Heart right ventricle (tissue), 16 donors: ENCODE data around the gene PKIG. TPM values are rescaled to one million over a fixed set of nuclear protein-coding genes. Genes with fewer than 3 reads are reported as not detected.
A peak's percentile ranks its signal among the peaks of the same experiment; 100 is the strongest.

Experiments
- ATAC-seq, 8 donors: fragments of 200-7000 bp; cut with Tn5 transposase; one replicate each; pipeline ENCODE4 v1.9.1; 2020; ENCODE audit warnings: mild to moderate bottlenecking in 8 of 8, moderate library complexity in 8 of 8, moderate number of reproducible peaks in 1 of 8
- DNase-seq, 2 donors: peaks; one replicate each; pipeline ENCODE4 v3.0.0-alpha.2; 2020
- H3K27ac ChIP-seq, 10 donors: fragments of 200-600 bp; sonication (generic) in 2 of 10; one replicate each; pipeline versions ENCODE4 v1.5.0 to v1.8.0; 2020 to 2022; ENCODE audit warnings: mild to moderate bottlenecking in 3 of 10
- H3K27me3 ChIP-seq, 7 donors: fragments of 200-600 bp; one replicate each; pipeline ENCODE4 v1.8.0; 2021 to 2022; ENCODE audit warnings: mild to moderate bottlenecking in 2 of 7
- H3K36me3 ChIP-seq, 9 donors: fragments of 200-600 bp; sonication (generic) in 1 of 9; one replicate each; pipeline versions ENCODE4 v1.5.0 to v1.8.0; 2020 to 2022; ENCODE audit warnings: mild to moderate bottlenecking in 2 of 9
- H3K4me1 ChIP-seq, 9 donors: fragments of 200-600 bp; sonication (generic) in 1 of 9; one replicate each; pipeline versions ENCODE4 v1.5.0 to v1.8.0; 2020 to 2022; ENCODE audit warnings: mild to moderate bottlenecking in 4 of 9
- H3K4me3 ChIP-seq, 10 donors: fragments of 200-600 bp; sonication (generic) in 2 of 10; one replicate each; pipeline versions ENCODE4 v1.5.0 to v1.8.0; 2020 to 2022; ENCODE audit warnings: mild to moderate bottlenecking in 7 of 10, moderate library complexity in 2 of 10
- H3K9me3 ChIP-seq, 11 donors: fragments of 200-600 bp in 10 of 11; sonication (generic) in 2 of 11; one replicate each; pipeline versions ENCODE4 v1.5.0 to v1.8.0; 2013 to 2022; ENCODE audit warnings: mild to moderate bottlenecking in 2 of 11, control low read depth in 1 of 11, moderate library complexity in 1 of 11
- WGBS, 2 donors: extraction: QIAGEN DNeasy Blood & Tissue Kit; methylation state at CpG; one replicate each; pipeline ENCODE4 v1.1.7; 2013; ENCODE audit warnings: inconsistent platforms in 1 of 2; 5-methylcytosine and 5-hydroxymethylcytosine counted together
- intact Hi-C, 10 donors: fragments of 100-400 bp; cut with DNase I; formaldehyde crosslinking; loops; one replicate each; pipeline versions ENCODE4 v1.11.1 to v1.14.2; 2022
- polyA plus RNA-seq, 2 donors: library from polyadenylated mRNA; stranded (reverse); fragments of 200-250 nt; gene quantifications; one replicate each; pipeline ENCODE4 v1.2.3, GENCODE V29; 2013
- total RNA-seq, 10 donors: library from RNA; stranded (reverse); fragmentation: NEBNext Ultra II Directional in 3 of 10; extraction: Animal tissue kit (Norgen Biotek cat#: 25700) in 3 of 10; gene quantifications; one replicate each; pipeline versions ENCODE4 v1.2.1 to v1.2.4, GENCODE V29; 2021 to 2023
- TF ChIP-seq, protein P1 (sequence below), 9 donors: fragments of 200-600 bp; sonication (generic) in 2 of 9; IDR thresholded peaks; one replicate each; pipeline versions ENCODE4 v1.5.0 to v1.8.0; 2021 to 2022; ENCODE audit warnings: antibody characterized with exemption in 9 of 9, mild to moderate bottlenecking in 5 of 9, moderate library complexity in 1 of 9
- donor health status: Arrhythmogenic right ventricular cardiomyopathy.
- donor health status: ischemic (EF 13 %, LVEDD 7.1; RV severe dilation, severe dysfunction).
- donor health status: healthy with polysubstance abuse.
- donor health status: DM: no; HTN: yes; CAD: no.
- donor health status: DM: no; HTN: no; CAD: no.
- donor health status: ischemic (EF 25% LVEDD 6.9; RV normal size, moderate dysfunction).
- donor health status: ischemic (EF 25% LVEDD 5.7; RV mildly dilated, moderate dysfunction).
- donor health status: healthy.
- donor health status: DM: yes; HTN: yes; CAD: no.
- donor health status: Ischemic cardiomyopathy.
- donor health status: ischemic (EF 35%, LVEDD 5.7; RV mildly dilated, moderate dysfunction).
- donor health status: nonischemic (EF 11% LVEDD 7.7; RV severe dilation, severe dysfunction).
- donor health status: DM: yes; HTN: yes; CAD: no.
- donor health status: PGD.
- donor health status: ischemic (EF 29% LVEDD 5.4; RV normal size, mild dysfunction).
- donor health status: nonischemic (EF 23%, LVEDD 6.1; RV moderate dilation, normal function).

The PKIG gene
- total and polyA plus RNA-seq, 12 donors = 155 to 342 (median 210) TPM

DNA sequence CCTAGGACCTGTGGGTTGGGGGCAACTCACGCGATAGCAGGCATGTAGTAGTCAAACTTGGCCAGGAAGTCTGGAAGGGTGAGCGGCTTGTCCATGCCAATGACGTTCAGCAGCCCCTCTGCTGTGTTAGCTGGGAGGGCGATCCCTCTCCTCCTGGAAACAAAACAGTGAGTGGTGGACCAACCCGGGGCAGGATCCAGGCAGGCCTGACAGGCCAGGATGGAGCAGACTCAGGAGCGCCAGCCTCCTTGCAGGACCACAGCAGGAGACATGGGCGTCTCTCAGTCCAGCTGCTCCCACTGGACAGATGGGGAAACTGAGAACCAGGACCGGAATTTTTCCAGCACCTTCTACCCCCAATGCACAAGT is 46.6 kb downstream of the PKIG start:
- no peak for ATAC-seq
- TF ChIP-seq, protein P1, sequence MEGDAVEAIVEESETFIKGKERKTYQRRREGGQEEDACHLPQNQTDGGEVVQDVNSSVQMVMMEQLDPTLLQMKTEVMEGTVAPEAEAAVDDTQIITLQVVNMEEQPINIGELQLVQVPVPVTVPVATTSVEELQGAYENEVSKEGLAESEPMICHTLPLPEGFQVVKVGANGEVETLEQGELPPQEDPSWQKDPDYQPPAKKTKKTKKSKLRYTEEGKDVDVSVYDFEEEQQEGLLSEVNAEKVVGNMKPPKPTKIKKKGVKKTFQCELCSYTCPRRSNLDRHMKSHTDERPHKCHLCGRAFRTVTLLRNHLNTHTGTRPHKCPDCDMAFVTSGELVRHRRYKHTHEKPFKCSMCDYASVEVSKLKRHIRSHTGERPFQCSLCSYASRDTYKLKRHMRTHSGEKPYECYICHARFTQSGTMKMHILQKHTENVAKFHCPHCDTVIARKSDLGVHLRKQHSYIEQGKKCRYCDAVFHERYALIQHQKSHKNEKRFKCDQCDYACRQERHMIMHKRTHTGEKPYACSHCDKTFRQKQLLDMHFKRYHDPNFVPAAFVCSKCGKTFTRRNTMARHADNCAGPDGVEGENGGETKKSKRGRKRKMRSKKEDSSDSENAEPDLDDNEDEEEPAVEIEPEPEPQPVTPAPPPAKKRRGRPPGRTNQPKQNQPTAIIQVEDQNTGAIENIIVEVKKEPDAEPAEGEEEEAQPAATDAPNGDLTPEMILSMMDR (IDR thresholded peaks at IDR 0.05) = no peak
- Histone ChIP-seq H3K27ac (no peak overlapping the region), H3K4me1 (peaks cover 8 to 33% (median 19%) of the 10 kb centered on the region in 9 donors), H3K36me3 (peaks cover 0 to 51% (median 7%) of the 10 kb centered on the region in 9 donors), H3K9me3 (no peaks in the 10 kb centered on the region), H3K4me3 (no peak overlapping the region), H3K27me3 (no peaks in the 10 kb centered on the region)
- no peak for DNase-seq
- intact Hi-C loops = no loop called here
- 93 to 97% methylated on average over 9 of the region's 9 CpGs for WGBS, 2 donors

DNA sequence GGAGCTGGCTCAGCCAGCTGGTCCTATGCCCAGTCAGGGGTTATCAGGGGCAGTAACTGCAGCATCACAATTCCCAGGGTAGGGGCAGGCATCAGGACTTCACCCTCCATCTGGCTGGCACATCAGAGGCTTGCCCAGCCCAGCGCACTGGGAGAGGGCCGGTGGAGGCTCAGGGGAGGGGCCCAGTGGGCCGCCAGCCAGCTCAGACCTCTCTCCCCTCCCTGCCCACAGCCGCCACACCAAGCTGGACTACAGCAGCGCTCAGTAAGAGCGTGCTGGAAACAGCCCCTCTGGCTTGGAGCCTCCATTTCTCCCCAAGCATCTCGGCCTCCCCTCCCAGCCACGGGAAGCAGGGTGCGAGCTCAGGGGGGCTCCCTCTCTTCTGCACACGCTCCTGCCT is 47.2 kb downstream of the PKIG start:
- H3K4me1 ChIP-seq = peaks cover 10 to 38% (median 22%) of the 10 kb centered on the region in 9 donors
- intact Hi-C loops = no loop called here
- DNase-seq (no peak), ATAC-seq (peak in 2 of 8 donors; percentile 13 to 27)
- H3K9me3 ChIP-seq = no peaks in the 10 kb centered on the region
- TF ChIP-seq, protein P1 (IDR thresholded peaks at IDR 0.05) = no peak
- H3K4me3 ChIP-seq = no peak overlapping the region
- H3K36me3 ChIP-seq = peaks cover 0 to 50% (median 4%) of the 10 kb centered on the region in 9 donors
- H3K27me3 ChIP-seq = no peaks in the 10 kb centered on the region
- 72 to 77% methylated on average over 10 of the region's 10 CpGs for WGBS, 2 donors
- no peak overlapping the region for H3K27ac ChIP-seq

DNA sequence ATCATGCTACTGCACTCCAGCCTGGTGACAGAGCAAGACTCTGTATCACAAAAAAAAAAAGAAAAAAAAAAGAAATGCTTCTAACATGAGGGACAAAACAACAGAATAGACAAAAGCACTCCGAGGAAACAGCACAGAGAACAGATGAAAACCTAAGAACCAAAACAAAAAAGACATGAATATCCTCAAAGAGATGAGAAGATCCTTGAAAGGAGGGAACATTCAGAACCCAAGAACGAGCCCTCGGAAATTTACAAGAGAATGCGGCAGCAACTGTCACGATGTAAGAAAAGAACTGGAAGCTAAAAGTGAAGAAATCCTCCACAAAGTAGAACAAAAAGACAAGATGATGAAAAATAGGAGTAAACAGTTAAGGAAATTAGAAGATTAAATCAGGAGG is 47.9 kb downstream of the PKIG start:
- Histone ChIP-seq H3K36me3 (peaks cover 0 to 50% (median 4%) of the 10 kb centered on the region in 9 donors), H3K4me1 (peaks cover 10 to 46% (median 22%) of the 10 kb centered on the region in 9 donors)

DNA sequence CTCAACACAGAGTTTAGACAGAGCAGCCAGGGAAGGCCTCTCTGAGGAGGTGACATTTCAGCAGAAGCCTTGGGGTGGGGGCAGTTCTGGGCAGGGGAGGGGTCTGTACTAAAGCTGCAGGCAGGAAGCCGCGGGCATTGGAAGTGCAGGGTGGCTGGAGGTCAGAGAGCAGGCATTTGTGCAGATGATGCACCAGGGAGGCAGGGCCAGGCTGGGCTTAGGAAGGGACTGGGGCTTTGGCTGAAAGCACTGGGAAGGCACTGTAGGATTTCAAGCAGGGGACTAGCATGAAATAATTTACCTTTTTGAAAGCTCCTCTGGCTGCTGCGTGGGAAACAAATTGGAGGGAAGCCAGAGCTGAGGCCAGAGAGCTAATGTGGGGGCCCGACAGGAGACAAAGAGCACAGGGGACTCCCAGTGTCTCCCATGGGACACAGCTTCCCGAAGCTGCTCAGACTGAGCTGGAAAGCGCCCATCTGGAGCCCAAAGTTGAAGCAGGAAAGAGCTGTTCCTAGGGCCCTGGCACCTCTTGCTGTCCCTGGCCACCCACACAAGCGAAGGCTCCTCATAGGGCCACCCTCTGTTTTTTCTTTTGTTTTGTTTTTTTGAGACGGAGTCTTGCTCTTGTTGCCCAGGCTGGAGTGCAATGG is 49.8 kb downstream of the PKIG start:
- peaks cover 0 to 42% (median 8%) of the 10 kb centered on the region in 9 donors for H3K36me3 ChIP-seq
- TF ChIP-seq, protein P1 (IDR thresholded peaks at IDR 0.05) = no peak
- intact Hi-C loops = no loop called here
- peak in 2 of 8 donors; percentile 8 to 15 for ATAC-seq
- WGBS, 2 donors = 53 to 62% methylated on average over 8 of the region's 8 CpGs
- peak overlapping the region in 4 of 10 donors; percentile 20 to 60 (median 28) for H3K27ac ChIP-seq
- no peaks in the 10 kb centered on the region for H3K27me3 ChIP-seq
- H3K9me3 ChIP-seq = no peaks in the 10 kb centered on the region
- H3K4me1 ChIP-seq = peaks cover 10 to 63% (median 41%) of the 10 kb centered on the region in 9 donors
- DNase-seq = no peak
- no peak overlapping the region for H3K4me3 ChIP-seq

More for the DNA sequence above, 47.9 kb downstream of the PKIG start:
- H3K27me3 ChIP-seq = no peaks in the 10 kb centered on the region
- TF ChIP-seq, protein P1 (IDR thresholded peaks at IDR 0.05) = no peak
- H3K9me3 ChIP-seq = no peaks in the 10 kb centered on the region
- H3K27ac ChIP-seq = no peak overlapping the region
- 96 to 97% methylated on average over 5 of the region's 5 CpGs for WGBS, 2 donors
- ATAC-seq (no peak), DNase-seq (no peak)
- intact Hi-C loops = no loop called here
- H3K4me3 ChIP-seq = no peak overlapping the region
